HepG2 (cell line): Measurements from ENCODE around the gene CFAP73.

ENCODE experiments used
- BATF2 ChIP-seq: sonication (generic); formaldehyde crosslinking; IDR thresholded peaks from 2 replicates; pipeline ENCODE4 v1.8.0; 2022; ENCODE audit warnings: mild to moderate bottlenecking, missing genetic modification reagents, moderate library complexity
- CSRNP1 ChIP-seq: sonication (generic); formaldehyde crosslinking; IDR thresholded peaks from 2 replicates; pipeline ENCODE4 v1.8.1; 2023; ENCODE audit warnings: mild to moderate bottlenecking, missing genetic modification reagents
- CTCF ChIP-seq: sonication (generic); formaldehyde crosslinking; IDR thresholded peaks from 2 replicates; pipeline ENCODE4 v1.5.0; 2020; ENCODE audit warnings: mild to moderate bottlenecking, missing genetic modification reagents, moderate library complexity
- FOXM1 ChIP-seq: sonication (generic); formaldehyde crosslinking; IDR thresholded peaks from 2 replicates; pipeline ENCODE4 v1.5.0; 2020; ENCODE audit warnings: missing genetic modification reagents
- GATAD1 ChIP-seq: IDR thresholded peaks from 2 replicates; pipeline ENCODE4 v1.6.1; 2016; ENCODE audit warnings: missing genetic modification reagents, missing compliant biosample characterization
- MAFF ChIP-seq: IDR thresholded peaks from 2 replicates; pipeline ENCODE4 v1.6.1; 2011; ENCODE audit warnings: low read depth, low read length, improper control_type of control experiment
- NR2C2 ChIP-seq: sonication (generic); formaldehyde crosslinking; IDR thresholded peaks from 2 replicates; pipeline ENCODE4 v1.4.0; 2020; ENCODE audit warnings: missing genetic modification reagents, mild to moderate bottlenecking, moderate library complexity, borderline replicate concordance
- PBX3 ChIP-seq: sonication (generic); formaldehyde crosslinking; IDR thresholded peaks from 2 replicates; pipeline ENCODE4 v1.8.1; 2023; ENCODE audit warnings: missing genetic modification reagents, inconsistent platforms, borderline replicate concordance
- ZNF124 ChIP-seq: sonication (generic); formaldehyde crosslinking; IDR thresholded peaks from 2 replicates; pipeline ENCODE4 v1.4.0; 2020; ENCODE audit warnings: missing genetic modification reagents
- ZNF615 ChIP-seq: sonication (generic); formaldehyde crosslinking; IDR thresholded peaks from 2 replicates; pipeline ENCODE4 v1.5.0; 2020; ENCODE audit warnings: mild to moderate bottlenecking, missing genetic modification reagents, borderline replicate concordance
- ZNF772 ChIP-seq: sonication (generic); formaldehyde crosslinking; IDR thresholded peaks from 2 replicates; pipeline ENCODE4 v1.5.0; 2020; ENCODE audit warnings: mild to moderate bottlenecking, missing genetic modification reagents
- ZNF777 ChIP-seq: sonication (generic); formaldehyde crosslinking; IDR thresholded peaks from 2 replicates; pipeline ENCODE4 v1.4.0; 2020; ENCODE audit warnings: missing genetic modification reagents

- TF ChIP-seq CTCF (CRISPR knock-in tag) (no peak), BATF2 (CRISPR knock-in tag) (no peak), GATAD1 (CRISPR knock-in tag) (no peak), NR2C2 (no peak), PBX3 (CRISPR knock-in tag) (no peak), MAFF (no peak), ZNF615 (CRISPR knock-in tag) (no peak), CSRNP1 (CRISPR knock-in tag) (no peak), ZNF777 (CRISPR knock-in tag) (no peak), ZNF772 (CRISPR knock-in tag) (no peak), FOXM1 (CRISPR knock-in tag) (no peak), ZNF124 (no peak)
Measured at GRCh38 chr12:113169697-113170096, 20.2 kb downstream of the CFAP73 start.
